Erythroblast (primary cell): ENCODE results near the gene GPR152.

Source experiments
- GATA1 ChIP-seq: IDR thresholded peaks from 2 replicates; pipeline ENCODE4 v1.6.1; 2011; ENCODE audit warnings: low read depth, mild to moderate bottlenecking, control low read depth, low read length, moderate library complexity
- POLR2A ChIP-seq: IDR thresholded peaks from 2 replicates; pipeline ENCODE4 v1.6.1; 2011; ENCODE audit warnings: mild to moderate bottlenecking, low read length

DNA sequence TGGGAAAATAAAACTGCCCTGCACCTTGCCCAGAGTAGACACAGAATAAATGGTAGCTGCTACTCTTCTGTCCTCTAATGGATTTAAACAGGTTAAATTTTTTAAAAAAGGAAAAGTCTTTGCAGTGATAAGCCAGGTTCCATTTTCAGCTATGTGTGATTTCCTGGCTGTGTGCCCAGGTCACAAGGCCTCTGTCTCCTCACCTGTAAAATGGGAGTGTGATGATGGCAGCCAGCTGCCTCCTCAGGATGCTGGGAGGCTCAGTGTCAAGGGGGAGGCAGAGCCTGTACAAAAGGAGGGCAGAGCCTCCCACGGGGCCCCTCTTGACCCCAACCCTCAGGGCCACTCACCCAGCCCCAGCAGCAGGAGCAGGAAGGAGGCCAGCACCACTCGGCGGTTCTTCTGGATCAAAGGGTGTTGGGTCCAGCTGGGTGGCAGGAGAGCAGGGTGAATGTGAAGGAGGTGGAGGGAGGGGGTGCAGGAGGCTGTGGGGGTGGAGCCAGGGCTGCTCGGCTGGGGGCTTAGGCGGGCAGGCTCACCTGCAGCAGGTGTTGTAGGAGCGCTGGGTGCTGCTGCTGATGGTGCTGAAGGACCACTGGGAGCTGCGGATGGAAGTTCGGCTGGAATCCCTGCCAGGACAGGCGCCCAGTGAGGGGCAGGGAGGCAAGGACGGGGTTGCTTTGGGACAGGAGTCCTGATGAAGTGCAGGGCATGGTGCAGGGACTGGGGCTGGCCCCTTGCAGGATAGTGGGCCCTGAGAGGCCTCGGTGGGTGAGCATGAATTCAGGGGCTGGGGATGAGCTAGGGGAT is 14.6 kb upstream of the GPR152 start:
- TF ChIP-seq POLR2A (no peak), GATA1 (no peak)
